Endothelial cell of umbilical vein (primary cell): Measurements from ENCODE around the gene CROCC2. TPM values are rescaled to one million over a fixed set of nuclear protein-coding genes. Genes with fewer than 3 reads are reported as not detected.

Source experiments
- BruUV-seq: library from RNA; stranded (reverse); fragments of 400-500 nt; replicated peaks from 2 replicates; lab custom pipeline; 2021; lab: Mats Ljungman, UMichigan
- CTCF ChIA-PET: fragments of 300-600, 350-600 bp; sonication (Branson Sonifier 250); formaldehyde crosslinking; loops from one replicate; lab custom pipeline; 2021; ENCODE audit warnings: antibody characterized with exemption, inconsistent platforms; lab: Charles Lee
- POLR2A ChIA-PET: fragments of 300-600, 350-600 bp; sonication (Branson Sonifier 250); formaldehyde crosslinking; loops from one replicate; lab custom pipeline; 2021; ENCODE audit warnings: antibody characterized with exemption, inconsistent platforms; lab: Charles Lee
- DNase-seq: peaks from one replicate; pipeline ENCODE4 v3.0.0-alpha.2; 2011; ENCODE audit warnings: low read depth, low spot score
- FAIRE-seq: peaks from 2 replicates; lab custom pipeline; 2011; peaks lifted over from hg19 to GRCh38; lab: Jason Lieb, UNC
- H2AFZ ChIP-seq: 2 replicates; pipeline ENCODE4 v1.6.0; 2012; ENCODE audit warnings: low read depth, low read length, control low read depth, inconsistent platforms
- H3K27ac ChIP-seq: 2 replicates; pipeline ENCODE4 v1.5.1; 2011; ENCODE audit warnings: low read depth, mild to moderate bottlenecking, control low read depth, low read length, moderate library complexity; ENCODE audit not compliant: insufficient read depth
- H3K27me3 ChIP-seq, 2 experiments: 2 replicates each; pipeline versions ENCODE4 v1.6.0 to v1.6.1; 2011; ENCODE audit warnings: low read length in 2 of 2, mixed read lengths in 1 of 2; ENCODE audit not compliant: control insufficient read depth in 2 of 2, insufficient read depth in 2 of 2
- H3K36me3 ChIP-seq, 2 experiments: 2 replicates in 1 of 2; 3 replicates in 1 of 2; pipeline ENCODE4 v1.5.1; 2011; ENCODE audit warnings: low read length in 2 of 2, mild to moderate bottlenecking in 1 of 2, moderate library complexity in 1 of 2; ENCODE audit not compliant: control insufficient read depth in 2 of 2, insufficient read depth in 2 of 2; ENCODE audit errors: extremely low read depth in 1 of 2
- H3K4me1 ChIP-seq: 3 replicates; pipeline ENCODE4 v1.5.1; 2011; ENCODE audit warnings: mild to moderate bottlenecking, low read length; ENCODE audit not compliant: control insufficient read depth, insufficient read depth; ENCODE audit errors: extremely low read depth
- H3K4me2 ChIP-seq: 2 replicates; pipeline ENCODE4 v1.6.1; 2011; ENCODE audit warnings: low read length, control low read depth, mixed read lengths; ENCODE audit not compliant: insufficient read depth
- H3K4me3 ChIP-seq, 3 experiments: fragments of 200-600 bp in 1 of 3; sonication (generic), shearing (Covaris generic) in 1 of 3; replicated peaks in 1 of 3; 2 replicates each; pipeline ENCODE4 v1.5.1; 2011 to 2016; ENCODE audit warnings: control low read depth in 3 of 3, low read length in 3 of 3, mild to moderate bottlenecking in 2 of 3, inconsistent platforms in 1 of 3, low read depth in 1 of 3, moderate library complexity in 1 of 3; ENCODE audit not compliant: insufficient read depth in 1 of 3
- H3K79me2 ChIP-seq: 2 replicates; pipeline ENCODE4 v1.6.0; 2012; ENCODE audit warnings: low read length, inconsistent platforms; ENCODE audit not compliant: control insufficient read depth, insufficient read depth
- H3K9ac ChIP-seq: replicated peaks from 2 replicates; pipeline ENCODE3; 2011; ENCODE audit warnings: low read length, control low read depth; ENCODE audit not compliant: insufficient read depth; ENCODE audit errors: extremely low read depth
- H3K9me1 ChIP-seq: replicated peaks from 3 replicates; pipeline ENCODE4 v1.6.0; 2011; ENCODE audit warnings: mild to moderate bottlenecking, low read length; ENCODE audit not compliant: control insufficient read depth, insufficient read depth; ENCODE audit errors: extremely low read depth
- H3K9me3 ChIP-seq: replicated peaks from 2 replicates; pipeline ENCODE4 v1.5.1; 2012; ENCODE audit warnings: low read length, inconsistent platforms; ENCODE audit not compliant: control insufficient read depth, insufficient read depth
- H4K20me1 ChIP-seq: replicated peaks from 2 replicates; pipeline ENCODE3; 2011; ENCODE audit warnings: mild to moderate bottlenecking, low read length; ENCODE audit not compliant: control insufficient read depth, insufficient read depth; ENCODE audit errors: extremely low read depth
- EZH2 ChIP-seq: IDR thresholded peaks from 2 replicates; pipeline ENCODE4 v1.6.1; 2012; ENCODE audit warnings: borderline replicate concordance, low read depth, mild to moderate bottlenecking, moderate library complexity, low read length, inconsistent platforms; ENCODE audit not compliant: severe bottlenecking
- FOS ChIP-seq: IDR thresholded peaks from 2 replicates; pipeline ENCODE4 v1.6.1; 2011; ENCODE audit warnings: mild to moderate bottlenecking, low read length, moderate library complexity, borderline replicate concordance; ENCODE audit not compliant: insufficient read depth
- GATA2 ChIP-seq: IDR thresholded peaks from 2 replicates; pipeline ENCODE4 v1.7.0; 2011; ENCODE audit warnings: low read depth, mild to moderate bottlenecking, moderate library complexity, mixed read lengths, low read length; ENCODE audit not compliant: insufficient read length, insufficient read depth
- JUN ChIP-seq: IDR thresholded peaks from 2 replicates; pipeline ENCODE4 v1.6.1; 2011; ENCODE audit warnings: borderline replicate concordance, low read depth; ENCODE audit not compliant: insufficient read length, insufficient read depth
- MYC ChIP-seq: IDR thresholded peaks from one replicate; pipeline ENCODE4 v1.6.1; 2011; ENCODE audit warnings: mild to moderate bottlenecking, low read depth, low read length
- POLR2A ChIP-seq: IDR thresholded peaks from 2 replicates; pipeline ENCODE4 v1.6.1; 2012; ENCODE audit warnings: low read depth, mild to moderate bottlenecking, control low read depth, low read length
- POLR2AphosphoS5 ChIP-seq: IDR thresholded peaks from 2 replicates; pipeline ENCODE4 v1.6.1; 2012; ENCODE audit warnings: low read depth, mild to moderate bottlenecking, control low read depth, low read length, moderate library complexity; ENCODE audit not compliant: insufficient read depth
- dilution Hi-C: fragments of 300-500 bp; cut with MboI; formaldehyde crosslinking; loops from one replicate; pipeline ENCODE4 v1.15.0; 2019; ENCODE audit warnings: low sequenced_read_pairs; ENCODE audit not compliant: extremely low pct_ligation_motif_present
- intact Hi-C: fragments of 100-400 bp; cut with micrococcal nuclease; formaldehyde crosslinking; loops from one replicate; pipeline ENCODE4 v1.10.0; 2022
- polyA plus RNA-seq, 4 experiments: library from polyadenylated mRNA; depleted of rRNA in 3 of 4; stranded (reverse) in 3 of 4; unstranded in 1 of 4; fragments of >200 nt; gene quantifications; 2 replicates each; pipeline versions ENCODE4 v1.2.1 to v1.2.3, GENCODE V29; 2011 to 2012; ENCODE audit warnings: missing spikeins in 1 of 4
- total RNA-seq: library from RNA; stranded (reverse); gene quantifications from 2 replicates; pipeline ENCODE4 v1.2.3, GENCODE V29; 2021
- TF ChIP-seq, protein P1 (sequence below), 2 donors: IDR thresholded peaks; 1 replicate in 1 of 2; 2 replicates in 1 of 2; pipeline ENCODE4 v1.5.1; 2011; ENCODE audit warnings: low read length in 2 of 2, mild to moderate bottlenecking in 2 of 2, moderate library complexity in 2 of 2, control low read depth in 1 of 2, inconsistent platforms in 1 of 2, low read depth in 1 of 2; ENCODE audit not compliant: insufficient read depth in 1 of 2; ENCODE audit errors: extremely low read depth in 1 of 2
- TF ChIP-seq, protein P2 (sequence below): IDR thresholded peaks from 2 replicates; pipeline ENCODE4 v1.6.1; 2011; ENCODE audit not compliant: insufficient read depth, insufficient read length

The CROCC2 gene
- total and polyA plus RNA-seq, 2 donors (not counting 3 experiments of a cell fraction or from before 2014, with no cell fraction given), result not detected

DNA sequence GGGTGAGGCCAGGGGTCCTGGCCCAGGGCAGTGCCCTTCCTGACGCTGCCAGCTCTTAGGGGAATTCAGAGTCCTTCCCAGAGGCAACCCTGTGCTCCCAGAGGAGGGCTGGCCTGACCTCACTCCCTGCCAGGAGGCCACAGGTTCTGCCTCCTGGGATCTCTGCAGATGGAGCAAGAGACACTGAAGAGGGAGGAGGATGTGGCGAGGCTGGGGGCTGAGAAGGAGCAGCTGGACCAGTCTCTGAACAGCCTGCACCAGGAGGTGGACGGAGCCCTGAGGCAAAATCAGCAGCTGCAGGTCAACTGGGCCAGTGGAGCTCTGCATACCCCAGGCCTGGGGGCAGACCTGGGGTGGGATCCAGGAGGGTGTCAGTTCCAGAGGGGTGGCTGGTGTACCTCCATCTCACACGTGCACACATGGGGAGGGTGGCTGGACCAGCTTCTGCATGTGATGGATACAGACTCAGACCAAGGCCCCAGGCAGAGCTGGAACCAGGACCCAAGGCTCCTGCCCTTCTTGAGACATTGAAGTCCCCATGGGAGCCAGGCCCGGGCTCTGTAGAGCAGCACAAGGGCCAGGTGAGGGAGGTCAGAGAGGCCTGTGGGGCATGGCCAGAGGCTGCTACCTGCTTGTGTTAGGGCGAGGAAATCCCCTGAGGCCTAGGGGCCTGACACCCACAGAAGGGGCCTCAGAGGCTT, 82.6 kb downstream of the CROCC2 start:
- no peaks in the 10 kb centered on the region for H3K36me3 ChIP-seq
- H3K9me3 ChIP-seq, result no peaks in the 10 kb centered on the region
- DNase-seq, result no peak
- H3K4me3 ChIP-seq, result no peak overlapping the region
- H2AFZ ChIP-seq, result no peak overlapping the region
- no peaks in the 10 kb centered on the region for H4K20me1 ChIP-seq
- BruUV-seq, result no TSS peak
- H3K27me3 ChIP-seq, result no peaks in the 10 kb centered on the region
- TF ChIP-seq, protein P1, sequence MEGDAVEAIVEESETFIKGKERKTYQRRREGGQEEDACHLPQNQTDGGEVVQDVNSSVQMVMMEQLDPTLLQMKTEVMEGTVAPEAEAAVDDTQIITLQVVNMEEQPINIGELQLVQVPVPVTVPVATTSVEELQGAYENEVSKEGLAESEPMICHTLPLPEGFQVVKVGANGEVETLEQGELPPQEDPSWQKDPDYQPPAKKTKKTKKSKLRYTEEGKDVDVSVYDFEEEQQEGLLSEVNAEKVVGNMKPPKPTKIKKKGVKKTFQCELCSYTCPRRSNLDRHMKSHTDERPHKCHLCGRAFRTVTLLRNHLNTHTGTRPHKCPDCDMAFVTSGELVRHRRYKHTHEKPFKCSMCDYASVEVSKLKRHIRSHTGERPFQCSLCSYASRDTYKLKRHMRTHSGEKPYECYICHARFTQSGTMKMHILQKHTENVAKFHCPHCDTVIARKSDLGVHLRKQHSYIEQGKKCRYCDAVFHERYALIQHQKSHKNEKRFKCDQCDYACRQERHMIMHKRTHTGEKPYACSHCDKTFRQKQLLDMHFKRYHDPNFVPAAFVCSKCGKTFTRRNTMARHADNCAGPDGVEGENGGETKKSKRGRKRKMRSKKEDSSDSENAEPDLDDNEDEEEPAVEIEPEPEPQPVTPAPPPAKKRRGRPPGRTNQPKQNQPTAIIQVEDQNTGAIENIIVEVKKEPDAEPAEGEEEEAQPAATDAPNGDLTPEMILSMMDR (IDR thresholded peaks at IDR 0.05; ENCODE audit: extremely low read depth in 1 of 2, insufficient read depth in 1 of 2, low read depth in 1 of 2, low read length in 2 of 2), result no peak
- TF ChIP-seq EZH2, result no peak
- TF ChIP-seq, protein P2, sequence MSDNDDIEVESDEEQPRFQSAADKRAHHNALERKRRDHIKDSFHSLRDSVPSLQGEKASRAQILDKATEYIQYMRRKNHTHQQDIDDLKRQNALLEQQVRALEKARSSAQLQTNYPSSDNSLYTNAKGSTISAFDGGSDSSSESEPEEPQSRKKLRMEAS, result no peak
- no peak for TF ChIP-seq GATA2
- TF ChIP-seq JUN, result no peak
- no peak for TF ChIP-seq POLR2AphosphoS5
- no peak for TF ChIP-seq FOS
- no peak for TF ChIP-seq POLR2A
- TF ChIP-seq MYC, result no peak
- no peak overlapping the region for H3K27ac ChIP-seq
- H3K4me1 ChIP-seq, result peaks cover 30% of the 10 kb centered on the region
- no peaks in the 10 kb centered on the region for H3K9me1 ChIP-seq
- no peak overlapping the region for H3K9ac ChIP-seq
- FAIRE-seq, result no peak
- intact Hi-C loops (loop anchor here (1.0 kb wide), 1 partner anchor 137 kb away; no protein-coding TSS in a partner anchor), dilution Hi-C loops (no loop called here)
- ChIA-PET POLR2A (no interaction called here), CTCF (interaction anchor here (0.6 to 3.9 kb wide), 7 partner anchors 10 to 138 kb away, joined by 3 to 32 read pairs (median 5); partner anchors contain the start of gene SNED1)
- H3K79me2 ChIP-seq, result no peaks in the 10 kb centered on the region
- no peak overlapping the region for H3K4me2 ChIP-seq
